RWPE2 (cell line): ENCODE data around the gene CCDC117.
"Not testable (repeated sequence)": the region's sequence is repeated elsewhere in the genome, so short reads cannot be mapped to it uniquely, and the experiment has no call there.

Experiments
- ATAC-seq: fragments of 200-7000 bp; cut with Tn5 transposase; 3 replicates; pipeline ENCODE4 v1.9.1; 2021; ENCODE audit warnings: low read depth
- DNase-seq: peaks from one replicate; pipeline ENCODE4 v3.0.0-alpha.2; 2020; ENCODE audit warnings: low spot score
- H3K27ac ChIP-seq: fragments of 450-650 bp; 2 replicates; pipeline ENCODE4 v1.5.1; 2017; ENCODE audit warnings: mild to moderate bottlenecking; ENCODE audit not compliant: poor library complexity, severe bottlenecking
- H3K27me3 ChIP-seq: fragments of 250-450 bp; sonication (Bioruptor Pico); 2 replicates; pipeline ENCODE4 v1.5.1; 2021; ENCODE audit warnings: mild to moderate bottlenecking, moderate library complexity; ENCODE audit not compliant: insufficient read depth, poor library complexity, severe bottlenecking
- H3K36me3 ChIP-seq: fragments of 250-450 bp; sonication (Bioruptor Pico); 2 replicates; pipeline ENCODE4 v1.5.1; 2020; ENCODE audit warnings: low read depth, mild to moderate bottlenecking, moderate library complexity
- H3K4me1 ChIP-seq: fragments of 250-450 bp; sonication (Bioruptor Pico); 2 replicates; pipeline ENCODE4 v1.5.1; 2021; ENCODE audit warnings: mild to moderate bottlenecking, moderate library complexity; ENCODE audit not compliant: insufficient read depth, poor library complexity, severe bottlenecking
- H3K4me3 ChIP-seq: fragments of 250-450 bp; sonication (Bioruptor Pico); 2 replicates; pipeline ENCODE4 v1.5.1; 2021; ENCODE audit warnings: mild to moderate bottlenecking, moderate library complexity; ENCODE audit not compliant: severe bottlenecking
- H3K9me3 ChIP-seq: fragments of 250-450 bp; sonication (Bioruptor Pico); 2 replicates; pipeline ENCODE4 v1.5.1; 2021; ENCODE audit warnings: mild to moderate bottlenecking, moderate library complexity; ENCODE audit not compliant: severe bottlenecking
- CTCF ChIP-seq: fragments of 450-650 bp; IDR thresholded peaks from one replicate; pipeline ENCODE4 v1.5.1; 2017; ENCODE audit warnings: mild to moderate bottlenecking, moderate library complexity; ENCODE audit not compliant: poor library complexity, severe bottlenecking

The CCDC117 gene

GRCh38 chr22:28734393-28734792 is 38.1 kb upstream of the CCDC117 start:
- no peak for ATAC-seq
- no peak overlapping the region for H3K27ac ChIP-seq
- H3K4me1 ChIP-seq, result no peaks in the 10 kb centered on the region

GRCh38 chr22:28736301-28737155 is 36.0 kb upstream of the CCDC117 start:
- no peaks in the 10 kb centered on the region for H3K4me1 ChIP-seq
- no peak overlapping the region for H3K27ac ChIP-seq
- H3K9me3 ChIP-seq, result no peaks in the 10 kb centered on the region
- H3K36me3 ChIP-seq, result peaks cover 39% of the 10 kb centered on the region
- H3K27me3 ChIP-seq, result no peaks in the 10 kb centered on the region
- no peak for TF ChIP-seq CTCF
- H3K4me3 ChIP-seq, result no peak overlapping the region
- ATAC-seq (no peak), DNase-seq (no peak)

More at GRCh38 chr22:28734393-28734792, 38.1 kb upstream of the CCDC117 start:
- no peak for DNase-seq
- no peak for TF ChIP-seq CTCF
- Histone ChIP-seq H3K27me3 (no peaks in the 10 kb centered on the region), H3K9me3 (no peaks in the 10 kb centered on the region), H3K36me3 (peaks cover 45% of the 10 kb centered on the region), H3K4me3 (no peak overlapping the region)

- no peak for ATAC-seq
- Histone ChIP-seq H3K9me3 (no peaks in the 10 kb centered on the region), H3K36me3 (peaks cover 31% of the 10 kb centered on the region), H3K27ac (no peak overlapping the region), H3K27me3 (no peaks in the 10 kb centered on the region), H3K4me3 (no peak overlapping the region), H3K4me1 (no peaks in the 10 kb centered on the region)
- TF ChIP-seq CTCF, result no peak
- DNase-seq, result no peak
Measured at GRCh38 chr22:28737701-28738100, 34.8 kb upstream of the CCDC117 start.

GRCh38 chr22:28738876-28739275 is 33.6 kb upstream of the CCDC117 start:
- H3K27ac ChIP-seq, ATAC-seq, DNase-seq, H3K27me3 ChIP-seq, H3K4me3 ChIP-seq, H3K9me3 ChIP-seq, H3K4me1 ChIP-seq: not testable (repeated sequence)
- H3K36me3 ChIP-seq, result peaks cover 23% of the 10 kb centered on the region

GRCh38 chr22:28741200-28741784 is 31.2 kb upstream of the CCDC117 start:
- Histone ChIP-seq H3K27me3 (no peaks in the 10 kb centered on the region), H3K4me3 (peak overlapping the region; percentile 84), H3K27ac (peak overlapping the region; percentile 73), H3K36me3 (peaks cover 34% of the 10 kb centered on the region), H3K9me3 (no peaks in the 10 kb centered on the region), H3K4me1 (no peaks in the 10 kb centered on the region)
- ATAC-seq (no peak), DNase-seq (no peak)
- no peak for TF ChIP-seq CTCF
